Measurements from ENCODE around the gene UBE2QL1. TPM values are rescaled to one million over a fixed set of nuclear protein-coding genes. Genes with fewer than 3 reads are reported as not detected.

UBE2QL1 gene
- total and polyA plus RNA-seq, 2 experiments from 2014 or later, result 6.3 to 8.8 TPM

DNA sequence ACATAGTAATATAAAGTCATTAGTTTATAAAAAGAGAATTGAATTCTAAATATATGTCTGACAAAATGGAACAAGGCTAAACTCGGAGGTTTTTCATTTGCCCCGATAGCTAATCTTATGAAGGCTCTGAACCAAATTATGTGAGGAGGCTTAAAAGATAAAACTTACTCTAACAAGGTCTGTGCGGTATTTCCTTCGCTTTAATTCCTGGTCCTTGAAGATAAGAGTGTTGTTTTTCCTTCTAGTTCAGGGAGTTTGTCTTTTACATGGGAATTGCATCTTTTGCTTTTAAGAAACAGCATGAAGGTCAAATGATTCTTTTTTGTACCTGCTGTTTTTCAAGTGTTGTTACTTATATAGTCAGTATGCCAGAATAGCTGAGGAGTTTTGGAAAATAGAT lies 68.2 kb downstream of the UBE2QL1 start:
- no peaks in the 10 kb centered on the region for H3K27me3 ChIP-seq
- TF ChIP-seq, protein P1, sequence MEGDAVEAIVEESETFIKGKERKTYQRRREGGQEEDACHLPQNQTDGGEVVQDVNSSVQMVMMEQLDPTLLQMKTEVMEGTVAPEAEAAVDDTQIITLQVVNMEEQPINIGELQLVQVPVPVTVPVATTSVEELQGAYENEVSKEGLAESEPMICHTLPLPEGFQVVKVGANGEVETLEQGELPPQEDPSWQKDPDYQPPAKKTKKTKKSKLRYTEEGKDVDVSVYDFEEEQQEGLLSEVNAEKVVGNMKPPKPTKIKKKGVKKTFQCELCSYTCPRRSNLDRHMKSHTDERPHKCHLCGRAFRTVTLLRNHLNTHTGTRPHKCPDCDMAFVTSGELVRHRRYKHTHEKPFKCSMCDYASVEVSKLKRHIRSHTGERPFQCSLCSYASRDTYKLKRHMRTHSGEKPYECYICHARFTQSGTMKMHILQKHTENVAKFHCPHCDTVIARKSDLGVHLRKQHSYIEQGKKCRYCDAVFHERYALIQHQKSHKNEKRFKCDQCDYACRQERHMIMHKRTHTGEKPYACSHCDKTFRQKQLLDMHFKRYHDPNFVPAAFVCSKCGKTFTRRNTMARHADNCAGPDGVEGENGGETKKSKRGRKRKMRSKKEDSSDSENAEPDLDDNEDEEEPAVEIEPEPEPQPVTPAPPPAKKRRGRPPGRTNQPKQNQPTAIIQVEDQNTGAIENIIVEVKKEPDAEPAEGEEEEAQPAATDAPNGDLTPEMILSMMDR (IDR thresholded peaks at IDR 0.05; ENCODE audit: low read depth, low read length), result no peak
- H3K9me3 ChIP-seq (ENCODE audit: low read depth), result no peaks in the 10 kb centered on the region
- H3K27ac ChIP-seq, result no peak overlapping the region
- peaks cover 12% of the 10 kb centered on the region for H3K4me1 ChIP-seq (ENCODE audit: low read depth)
- no peaks in the 10 kb centered on the region for H3K36me3 ChIP-seq
- DNase-seq (ENCODE audit: low read depth in 1 of 2, low spot score in 1 of 2), result no peak
- H3K4me3 ChIP-seq, result no peak overlapping the region

DNA sequence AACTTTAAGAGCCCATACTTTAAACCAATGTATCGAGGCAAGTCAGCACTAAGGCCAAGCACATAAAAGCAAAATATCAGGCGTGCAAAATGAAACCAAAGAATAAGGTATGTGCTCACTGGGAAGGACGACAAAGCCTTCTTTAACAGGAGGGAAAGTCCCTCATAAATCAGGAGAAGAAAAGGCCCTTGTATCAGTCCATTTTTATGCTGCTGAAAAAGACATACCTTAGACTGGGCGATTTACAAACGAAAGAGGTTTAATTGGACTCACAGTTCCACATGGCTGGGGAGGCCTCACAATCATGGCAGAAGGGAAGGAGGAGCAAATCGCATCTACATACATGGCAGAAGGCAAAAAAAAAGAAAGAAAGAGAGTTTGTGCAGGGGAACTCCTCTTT lies 68.9 kb downstream of the UBE2QL1 start:
- Histone ChIP-seq H3K4me1 (ENCODE audit: low read depth) (peaks cover 12% of the 10 kb centered on the region), H3K27ac (no peak overlapping the region), H3K4me3 (no peak overlapping the region), H3K9me3 (ENCODE audit: low read depth) (no peaks in the 10 kb centered on the region), H3K36me3 (no peaks in the 10 kb centered on the region), H3K27me3 (no peaks in the 10 kb centered on the region)
- TF ChIP-seq, protein P1 (IDR thresholded peaks at IDR 0.05; ENCODE audit: low read depth, low read length), result no peak
- DNase-seq (ENCODE audit: low read depth in 1 of 2, low spot score in 1 of 2), result no peak

DNA sequence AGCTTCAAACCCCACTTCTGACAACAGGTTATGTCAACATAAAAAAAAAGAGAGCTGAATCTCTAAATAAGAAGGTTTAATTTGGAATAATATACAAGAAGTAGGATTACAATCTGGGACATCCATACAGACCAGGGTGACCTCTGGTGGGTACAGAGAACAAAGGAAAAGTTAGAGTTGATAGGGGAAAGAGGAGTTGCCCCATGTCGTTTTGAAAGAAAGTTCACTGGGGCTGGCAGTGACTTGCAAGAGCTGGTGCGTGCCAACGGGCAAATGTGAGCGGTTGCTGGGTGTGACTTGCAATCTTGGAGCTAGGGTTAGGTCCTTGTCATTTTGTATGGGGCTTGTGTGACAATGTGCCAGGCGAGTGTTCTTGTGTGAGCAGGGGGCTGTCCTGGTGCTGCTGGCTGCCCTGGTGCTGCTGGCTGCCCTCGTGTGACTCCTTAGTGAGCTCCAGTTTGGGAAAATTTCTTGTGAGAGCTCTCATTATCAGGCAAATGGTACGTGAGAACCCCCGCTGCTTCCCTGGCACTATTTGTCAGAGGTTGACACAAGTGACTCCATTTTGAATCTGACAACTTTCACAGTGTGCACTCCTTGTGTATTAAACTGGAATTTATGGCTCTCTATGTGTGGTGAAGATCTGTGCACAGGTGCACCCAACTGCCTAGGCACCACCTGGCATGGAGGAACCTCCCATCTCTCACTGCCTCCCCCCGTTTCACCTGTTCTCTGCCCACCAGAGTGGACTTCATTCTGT lies 69.8 kb downstream of the UBE2QL1 start:
- Histone ChIP-seq H3K9me3 (ENCODE audit: low read depth) (no peaks in the 10 kb centered on the region), H3K4me3 (no peak overlapping the region), H3K27ac (no peak overlapping the region), H3K36me3 (no peaks in the 10 kb centered on the region), H3K4me1 (ENCODE audit: low read depth) (peaks cover 12% of the 10 kb centered on the region), H3K27me3 (no peaks in the 10 kb centered on the region)
- TF ChIP-seq, protein P1 (IDR thresholded peaks at IDR 0.05; ENCODE audit: low read depth, low read length), result no peak
- no peak for DNase-seq (ENCODE audit: low read depth in 1 of 2, low spot score in 1 of 2)

DNA sequence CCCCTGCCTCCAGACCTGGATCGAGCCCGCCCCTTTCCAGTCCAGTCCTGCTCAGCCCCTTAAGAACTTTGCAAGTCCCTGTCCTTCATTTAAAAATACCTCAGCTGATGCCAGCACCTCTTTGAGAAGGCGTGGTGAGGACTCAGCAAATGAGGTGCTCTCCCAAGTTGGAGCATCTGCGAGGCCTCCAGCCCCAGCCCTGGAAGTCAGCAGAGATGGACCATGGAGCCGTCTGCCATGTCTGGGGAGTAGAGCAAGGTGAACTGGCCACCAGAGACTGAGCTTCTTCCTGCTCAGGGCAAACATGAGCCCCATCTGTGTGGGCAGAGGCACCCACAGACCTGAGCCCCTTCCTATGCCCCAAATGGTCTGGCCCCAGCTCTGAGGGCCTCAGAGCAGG lies 71.5 kb downstream of the UBE2QL1 start:
- DNase-seq (ENCODE audit: low read depth in 1 of 2, low spot score in 1 of 2), result no peak
- TF ChIP-seq, protein P1 (IDR thresholded peaks at IDR 0.05; ENCODE audit: low read depth, low read length), result no peak
- H3K36me3 ChIP-seq, result no peaks in the 10 kb centered on the region
- H3K27ac ChIP-seq, result no peak overlapping the region
- H3K4me3 ChIP-seq, result no peak overlapping the region
- no peaks in the 10 kb centered on the region for H3K9me3 ChIP-seq (ENCODE audit: low read depth)
- no peaks in the 10 kb centered on the region for H3K27me3 ChIP-seq
- peaks cover 7% of the 10 kb centered on the region for H3K4me1 ChIP-seq (ENCODE audit: low read depth)

DNA sequence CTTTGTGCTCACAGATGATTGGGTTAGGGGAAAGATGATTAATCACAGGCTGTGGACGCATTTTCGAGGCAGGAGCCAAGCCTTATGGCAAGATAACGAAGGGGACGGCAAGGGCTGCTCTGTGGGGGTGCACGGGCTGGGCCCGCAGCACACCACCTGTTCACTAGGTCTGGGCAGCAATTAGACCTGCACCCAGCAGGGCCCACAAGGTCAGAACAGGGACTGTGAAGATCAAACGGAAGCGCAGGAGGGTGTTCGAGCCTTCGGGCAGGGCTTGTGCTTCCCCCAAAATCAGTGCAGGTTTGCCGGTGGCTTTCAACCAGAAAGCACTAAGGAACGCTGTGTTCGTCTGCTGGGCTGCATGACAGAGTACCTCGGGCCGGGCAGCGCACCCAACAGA lies 73.7 kb downstream of the UBE2QL1 start:
- H3K4me1 ChIP-seq (ENCODE audit: low read depth), result no peaks in the 10 kb centered on the region
- H3K4me3 ChIP-seq, result no peak overlapping the region
- no peak for DNase-seq (ENCODE audit: low read depth in 1 of 2, low spot score in 1 of 2)
- no peaks in the 10 kb centered on the region for H3K27me3 ChIP-seq
- no peak overlapping the region for H3K27ac ChIP-seq
- TF ChIP-seq, protein P1 (IDR thresholded peaks at IDR 0.05; ENCODE audit: low read depth, low read length), result no peak
- no peaks in the 10 kb centered on the region for H3K9me3 ChIP-seq (ENCODE audit: low read depth)
- H3K36me3 ChIP-seq, result no peaks in the 10 kb centered on the region

All from cardiac muscle cell (in vitro differentiated cells and primary cell).